HG02938 (cell line): ENCODE data around the gene CHID1.

Source experiments
- ATAC-seq: cut with Tn5 transposase; IDR thresholded peaks from one replicate; pipeline ENCODE4 v1.9.1; 2021; ENCODE audit warnings: mild to moderate bottlenecking, moderate library complexity; ENCODE audit not compliant: unreplicated experiment

CHID1 gene

DNA sequence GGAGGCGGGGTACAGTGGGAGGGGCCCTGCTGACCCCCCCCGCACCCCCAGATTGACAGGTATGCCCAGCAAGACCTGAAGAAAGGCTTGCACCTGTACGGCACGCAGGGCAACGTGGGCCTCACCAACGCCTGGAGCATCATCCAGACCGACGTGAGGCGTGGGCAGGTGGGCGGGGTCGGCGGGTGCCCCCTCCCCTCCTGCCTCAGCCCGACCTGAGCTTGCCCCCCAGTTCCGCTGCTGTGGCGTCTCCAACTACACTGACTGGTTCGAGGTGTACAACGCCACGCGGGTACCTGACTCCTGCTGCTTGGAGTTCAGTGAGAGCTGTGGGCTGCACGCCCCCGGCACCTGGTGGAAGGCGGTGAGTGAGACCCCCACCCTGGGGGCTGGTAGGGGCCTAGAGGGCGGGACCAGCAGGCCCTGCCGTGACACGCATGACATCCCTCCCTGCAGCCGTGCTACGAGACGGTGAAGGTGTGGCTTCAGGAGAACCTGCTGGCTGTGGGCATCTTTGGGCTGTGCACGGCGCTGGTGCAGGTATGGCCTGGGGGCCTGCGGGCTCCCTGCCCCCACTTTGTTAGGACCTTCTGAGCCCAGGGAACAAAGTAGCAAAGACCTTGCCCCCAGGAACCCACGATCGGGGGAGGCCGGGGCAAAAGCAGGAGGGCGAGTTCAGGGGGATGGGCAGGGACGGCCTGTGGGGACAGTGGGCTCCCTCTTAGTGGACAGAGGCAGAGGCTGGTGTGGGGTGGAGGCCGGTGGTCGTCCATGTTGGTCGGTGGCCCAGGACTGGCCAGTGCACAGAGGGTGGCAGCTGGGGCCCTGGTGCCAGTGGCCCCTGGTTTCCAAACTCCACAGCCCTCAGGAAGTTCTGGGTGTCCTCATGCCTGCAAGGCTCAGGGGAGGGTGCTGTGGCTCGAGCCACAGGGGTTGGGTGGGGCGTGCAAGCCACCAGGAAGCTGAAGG, 44.9 kb downstream of the CHID1 start:
- ATAC-seq, result no peak

DNA sequence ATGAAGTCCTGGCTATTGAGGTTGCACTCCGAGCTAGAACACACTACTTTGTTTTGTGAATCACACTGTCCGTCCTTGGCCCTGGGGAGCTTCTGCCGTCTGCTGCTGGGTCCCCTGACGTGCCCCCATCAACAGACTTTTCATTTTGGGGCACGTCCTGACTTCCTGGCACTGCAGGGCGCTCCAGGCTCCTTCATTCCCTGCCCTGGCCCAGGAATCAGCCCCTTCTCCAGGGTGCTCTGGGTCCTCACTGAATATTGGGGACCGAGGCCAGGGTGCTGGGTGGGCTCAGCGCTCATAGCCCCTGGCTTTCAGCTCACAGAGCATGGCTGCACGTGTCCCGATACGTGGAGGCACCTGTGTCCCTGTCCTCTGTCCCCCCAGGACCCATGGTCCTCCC, 45.7 kb downstream of the CHID1 start:
- no peak for ATAC-seq

DNA sequence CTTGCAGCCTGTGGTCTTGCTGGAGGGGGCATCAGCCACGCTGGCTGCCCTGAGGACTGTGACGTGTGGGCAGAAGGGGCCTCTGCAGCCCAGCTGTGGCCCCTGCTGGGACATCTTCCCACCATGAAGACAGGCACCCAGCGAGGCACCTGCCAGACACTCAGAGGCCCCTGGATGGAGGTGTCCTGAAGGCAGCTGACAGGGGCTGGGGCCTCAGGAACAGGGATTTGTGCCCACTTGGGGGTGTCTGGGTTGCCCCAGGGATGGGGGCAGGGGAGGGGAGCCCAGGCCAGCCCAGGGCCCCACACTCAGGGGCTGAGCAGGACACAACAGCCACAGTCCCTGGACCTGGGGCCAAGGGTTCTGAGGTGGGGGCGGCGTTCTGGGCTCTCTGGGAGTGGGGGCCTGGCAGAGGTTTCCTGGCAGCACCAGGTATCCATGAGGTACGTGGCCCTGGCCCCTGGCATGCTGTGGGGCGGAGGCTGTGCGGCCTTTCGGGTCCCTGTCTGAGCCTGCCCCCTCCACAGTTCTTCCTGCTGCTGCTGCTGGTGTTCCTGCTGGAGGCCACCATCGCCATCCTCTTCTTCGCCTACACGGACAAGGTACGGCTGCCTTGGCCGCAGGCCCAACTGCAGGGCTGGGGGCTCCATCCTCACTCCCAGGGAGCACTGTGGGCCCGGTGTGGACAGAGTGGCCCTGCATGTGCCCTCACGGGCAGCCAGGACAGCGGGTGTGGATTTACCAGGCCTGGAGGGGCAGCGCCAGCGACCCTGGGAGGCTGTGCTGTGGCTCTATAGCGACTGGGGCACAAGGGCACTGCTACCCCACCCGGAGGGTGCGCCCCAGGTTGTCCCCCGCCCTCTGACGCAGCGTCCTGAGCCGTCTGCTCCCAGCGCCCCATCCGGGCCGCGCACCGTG, 46.4 kb downstream of the CHID1 start:
- no peak for ATAC-seq

DNA sequence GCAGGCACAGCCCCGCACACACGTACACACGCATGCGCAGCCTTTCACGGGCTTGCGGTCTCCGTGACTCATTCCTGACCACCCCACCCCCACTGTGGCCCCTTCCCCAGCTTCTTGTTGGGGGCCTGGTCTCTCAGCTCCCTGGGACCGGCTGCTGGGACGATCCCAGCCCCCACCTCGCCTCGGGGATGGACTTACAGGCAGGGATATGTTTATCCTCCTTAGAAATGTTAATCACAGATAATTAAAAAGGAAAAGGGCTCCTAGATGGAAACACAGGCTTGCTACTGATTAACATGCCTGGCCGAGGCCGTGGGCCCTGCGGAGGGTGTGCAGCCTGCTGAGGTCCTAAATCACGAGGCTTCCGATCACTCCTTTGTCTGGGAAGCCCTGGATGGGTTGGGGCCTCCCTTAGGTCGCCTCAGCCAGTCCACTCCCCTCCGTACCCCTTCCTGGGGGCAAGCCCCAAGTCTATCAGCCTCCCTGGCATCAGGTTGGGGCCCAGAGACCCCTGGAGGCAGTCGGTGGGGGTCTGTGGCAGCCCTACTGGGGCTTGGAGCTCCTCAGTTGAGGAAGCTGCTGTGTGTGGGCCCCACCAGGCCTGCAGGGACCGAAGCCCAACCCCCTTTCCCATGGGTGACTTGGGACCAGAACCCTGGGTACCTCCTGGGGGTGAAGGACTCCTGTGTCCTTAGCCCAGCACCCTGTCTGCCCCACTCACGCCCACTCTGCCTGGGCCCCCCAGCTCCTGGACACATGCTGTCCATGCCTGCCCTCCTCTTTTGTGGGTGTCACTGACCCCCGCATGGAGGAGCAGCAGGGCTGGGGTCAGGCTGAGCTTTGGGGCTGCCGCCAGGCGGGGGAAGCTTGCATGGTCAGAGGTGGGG, 47.3 kb downstream of the CHID1 start:
- ATAC-seq, result no peak

DNA sequence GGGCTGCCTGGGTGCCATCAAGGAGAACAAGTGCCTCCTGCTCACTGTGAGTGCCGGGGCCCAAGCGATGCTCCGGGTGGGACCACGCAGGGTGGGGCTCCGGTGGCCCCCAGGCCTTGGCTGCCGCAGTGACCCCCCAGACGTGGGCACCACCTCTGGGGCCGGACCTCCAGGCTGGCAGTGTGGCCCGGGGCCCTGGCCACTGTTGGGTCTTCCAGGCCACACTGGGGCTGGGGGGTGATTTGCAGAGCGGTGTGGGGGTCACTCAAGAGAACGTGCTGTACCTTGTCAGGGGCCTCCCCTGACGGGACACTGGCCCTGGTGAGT, 48.0 kb downstream of the CHID1 start:
- ATAC-seq, result no peak

DNA sequence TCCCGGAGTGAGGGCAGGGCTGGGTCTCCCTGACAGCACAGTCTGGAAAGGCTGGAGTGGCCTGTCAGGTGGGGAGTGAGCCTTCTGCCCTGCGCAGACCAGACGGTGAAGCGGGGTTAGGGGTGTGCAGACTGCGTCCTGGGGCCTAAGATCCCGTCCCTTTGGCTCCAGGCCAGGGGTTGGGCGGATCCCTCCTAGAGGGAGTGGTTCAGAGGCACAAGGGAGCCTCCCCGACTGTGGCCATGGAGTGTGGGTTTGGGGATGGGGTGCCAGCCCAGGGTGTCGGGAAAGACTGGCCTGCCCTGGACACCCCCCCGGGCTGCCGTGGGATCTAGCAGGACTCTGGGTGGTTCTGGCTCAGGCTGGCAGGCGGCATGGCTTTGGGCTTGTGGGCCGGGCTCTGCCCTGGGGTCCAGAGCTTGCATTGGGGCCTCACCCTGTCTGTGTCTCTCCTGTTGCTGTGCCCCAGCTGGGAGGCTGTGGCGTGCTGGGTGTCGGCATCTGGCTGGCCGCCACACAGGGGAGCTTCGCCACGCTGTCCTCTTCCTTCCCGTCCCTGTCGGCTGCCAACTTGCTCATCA, 48.4 kb downstream of the CHID1 start:
- ATAC-seq, result no peak

DNA sequence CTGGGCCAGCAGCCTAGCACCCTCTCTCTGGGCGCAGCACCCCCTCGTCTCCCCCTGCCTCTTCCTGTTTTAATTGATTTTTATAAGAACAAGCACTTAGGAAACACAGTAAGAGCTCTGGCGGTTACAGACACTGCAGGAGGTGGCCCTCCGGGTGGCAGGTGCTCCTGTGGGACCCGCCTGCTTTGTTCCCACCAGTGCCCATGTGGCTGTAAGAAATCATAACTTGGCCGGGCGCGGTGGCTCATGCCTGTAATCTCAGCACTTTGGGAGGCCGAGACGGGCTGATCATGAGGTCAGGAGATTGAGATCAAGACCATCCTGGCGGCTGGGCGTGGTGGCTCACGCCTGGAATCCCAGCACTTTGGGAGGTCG, 49.5 kb downstream of the CHID1 start:
- no peak for ATAC-seq

DNA sequence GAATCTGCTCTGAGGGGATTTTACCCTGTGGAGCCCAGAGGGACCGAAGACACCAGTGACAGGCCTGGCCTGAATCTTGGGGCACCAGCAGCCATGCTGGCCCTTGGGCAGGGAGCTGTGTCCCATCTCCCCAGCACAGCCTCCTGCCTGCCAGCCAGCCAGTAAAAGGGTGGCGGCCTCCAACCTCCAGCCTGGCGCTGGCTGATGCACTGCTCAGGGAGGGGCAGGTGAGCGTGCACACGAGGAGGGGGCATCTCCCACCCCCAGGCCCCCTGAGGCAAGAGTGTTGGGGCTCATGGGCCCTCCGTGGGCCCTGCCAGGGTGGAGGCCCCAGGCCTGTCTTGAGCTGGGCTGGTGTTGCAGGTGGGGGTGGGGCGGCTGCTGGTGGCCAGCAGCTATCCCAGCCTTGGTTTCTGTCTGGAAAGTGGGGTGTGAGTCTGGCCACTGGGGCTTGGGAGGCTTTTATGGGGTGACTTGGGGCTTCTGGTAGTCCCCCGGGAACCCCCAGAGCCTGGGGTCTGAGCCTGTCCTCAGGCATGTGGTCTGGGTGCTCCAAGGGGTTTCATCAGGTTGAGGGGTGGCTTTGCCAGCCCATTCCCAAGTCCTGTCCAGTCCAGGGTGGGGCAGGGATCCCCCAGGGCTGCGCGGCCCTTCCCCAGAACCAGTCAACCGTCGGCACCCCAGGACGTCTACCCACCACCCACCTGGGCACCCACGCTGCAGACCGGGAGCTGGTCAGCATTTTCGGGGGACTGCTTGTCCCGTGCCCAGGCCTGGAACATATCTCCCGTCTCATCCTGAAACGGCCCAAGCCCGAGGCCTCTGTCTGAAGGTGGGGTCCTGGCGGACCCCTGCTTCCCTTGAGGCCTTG, 50.1 kb downstream of the CHID1 start:
- ATAC-seq, result no peak

DNA sequence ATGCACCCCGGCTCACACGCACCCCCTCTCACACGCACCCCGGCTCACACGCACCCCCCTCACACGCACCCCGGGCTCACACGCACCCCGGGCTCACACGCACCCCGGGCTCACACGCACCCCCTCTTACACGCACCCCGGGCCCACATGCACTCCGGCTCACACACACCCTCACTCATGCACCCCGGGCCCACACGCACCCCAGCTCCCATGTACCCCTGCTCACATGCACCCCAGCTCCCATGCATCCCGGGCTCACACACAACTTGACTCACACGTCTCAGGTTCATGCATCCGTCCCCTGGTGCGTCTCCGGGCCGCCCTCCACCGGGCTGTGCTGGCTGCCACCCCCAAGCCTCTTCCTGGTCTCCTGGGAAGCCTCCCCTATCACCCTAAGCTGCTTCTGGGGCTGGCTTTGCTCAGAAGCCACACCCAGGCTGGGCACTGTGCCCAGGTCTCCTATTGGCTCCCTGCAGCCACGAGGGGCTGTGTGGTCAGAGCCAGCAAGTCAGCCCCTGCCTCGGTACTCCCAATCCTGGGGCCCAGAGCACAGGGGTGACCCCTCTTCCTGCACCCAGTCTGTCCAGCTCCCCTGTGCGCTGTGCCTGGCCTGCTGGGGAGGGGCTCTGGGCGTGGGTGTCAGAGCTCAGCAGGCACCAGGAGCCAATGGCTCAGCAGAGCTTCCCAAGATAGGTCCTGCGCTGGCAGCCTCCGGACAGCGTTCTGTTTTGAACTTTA, 51.0 kb downstream of the CHID1 start:
- no peak for ATAC-seq

DNA sequence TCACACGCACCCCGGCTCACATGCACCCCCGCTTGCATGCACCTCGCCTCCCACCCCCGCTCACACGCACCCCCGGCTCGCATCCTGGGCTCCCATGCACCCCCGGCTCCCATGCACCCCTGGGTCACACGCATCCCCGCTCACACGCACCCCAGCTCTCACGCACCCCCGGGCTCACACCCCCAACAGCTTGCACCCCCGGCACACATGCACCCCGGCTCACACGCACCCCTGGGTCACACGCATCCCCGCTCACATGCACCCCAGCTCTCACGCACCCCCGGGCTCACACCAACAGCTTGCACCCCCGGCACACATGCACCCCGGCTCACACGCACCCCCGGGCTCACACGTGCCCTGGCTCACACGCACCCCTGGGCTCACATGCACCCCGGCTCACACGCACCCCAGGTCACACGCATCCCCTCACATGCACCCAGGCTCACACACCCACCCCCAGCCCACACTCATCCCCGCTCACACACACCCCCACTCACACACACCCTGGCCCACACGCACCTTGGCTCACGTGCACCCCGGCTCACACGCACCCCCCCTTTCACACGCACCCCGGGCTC, 51.8 kb downstream of the CHID1 start:
- ATAC-seq, result no peak

DNA sequence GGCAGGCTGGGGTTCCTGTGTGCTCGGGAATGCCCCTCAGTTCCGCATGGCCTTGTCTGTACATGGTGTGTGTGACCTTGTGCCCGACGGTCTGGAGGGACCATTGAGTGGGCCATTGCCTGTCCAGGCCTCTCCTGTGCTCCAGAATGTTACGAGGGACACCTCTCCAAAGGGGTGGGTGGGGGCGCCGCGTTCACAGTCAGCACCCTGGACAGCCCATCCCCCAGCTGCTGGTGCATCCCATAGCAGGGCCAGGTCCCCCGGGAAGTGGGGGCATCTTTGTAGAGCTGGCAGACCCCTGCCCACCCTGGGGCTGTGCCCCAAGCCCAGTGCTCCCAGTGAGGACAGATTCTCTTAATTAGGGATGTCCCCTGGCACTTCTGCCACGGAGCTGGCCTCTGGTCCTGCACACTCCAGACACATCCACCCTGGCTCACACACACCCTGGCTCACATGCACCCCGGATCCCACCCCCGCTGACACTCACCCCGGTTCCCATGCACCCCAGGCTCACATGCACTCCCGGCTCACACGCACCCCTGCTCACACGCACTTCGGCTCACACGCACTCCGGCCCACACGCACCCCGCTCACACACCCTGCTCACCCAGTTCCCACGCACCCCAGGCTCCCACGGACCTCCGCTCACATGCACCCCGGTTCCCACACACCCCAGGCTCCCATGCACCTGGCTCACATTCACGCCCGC, 52.4 kb downstream of the CHID1 start:
- no peak for ATAC-seq

DNA sequence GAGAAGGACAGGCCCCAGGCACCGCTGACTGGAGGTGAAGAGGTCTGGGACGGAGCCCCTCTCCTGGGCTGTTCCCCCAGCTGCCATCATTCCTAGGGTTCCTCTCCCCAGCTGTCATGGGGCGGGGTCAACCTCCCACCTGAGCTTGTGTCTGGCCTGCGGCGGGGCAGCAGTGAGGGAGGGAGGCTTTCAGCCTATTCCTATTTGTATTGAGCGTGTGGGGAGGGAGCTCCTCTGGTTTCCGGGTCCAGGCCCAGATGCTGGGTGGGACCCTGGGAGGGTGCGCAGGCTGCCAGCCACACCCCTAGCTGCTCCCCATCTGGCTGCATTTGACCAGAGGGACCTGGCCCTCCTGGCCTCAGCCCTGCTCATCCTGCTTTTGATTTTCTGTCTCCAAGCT, 54.2 kb downstream of the CHID1 start:
- no peak for ATAC-seq

DNA sequence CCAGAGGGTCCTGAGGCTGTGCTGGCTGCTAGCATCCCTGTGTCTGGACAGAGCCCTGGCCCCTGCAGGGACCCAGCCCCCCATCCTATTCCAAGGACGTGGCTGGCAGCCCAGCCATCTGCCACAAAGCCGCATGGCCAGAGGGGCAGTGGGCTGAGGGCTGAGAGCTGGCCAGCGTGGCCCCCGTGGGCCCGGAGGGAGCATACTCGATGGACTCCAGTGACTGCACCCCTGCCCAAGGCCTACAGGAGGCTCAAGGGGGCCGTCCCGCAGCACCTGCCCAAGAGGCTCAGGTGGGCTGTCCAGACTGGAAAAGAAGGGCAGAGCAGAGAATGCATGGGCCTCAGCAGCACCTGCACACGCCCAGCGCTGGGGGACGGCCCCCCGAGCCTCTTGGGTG, 54.8 kb downstream of the CHID1 start:
- no peak for ATAC-seq

DNA sequence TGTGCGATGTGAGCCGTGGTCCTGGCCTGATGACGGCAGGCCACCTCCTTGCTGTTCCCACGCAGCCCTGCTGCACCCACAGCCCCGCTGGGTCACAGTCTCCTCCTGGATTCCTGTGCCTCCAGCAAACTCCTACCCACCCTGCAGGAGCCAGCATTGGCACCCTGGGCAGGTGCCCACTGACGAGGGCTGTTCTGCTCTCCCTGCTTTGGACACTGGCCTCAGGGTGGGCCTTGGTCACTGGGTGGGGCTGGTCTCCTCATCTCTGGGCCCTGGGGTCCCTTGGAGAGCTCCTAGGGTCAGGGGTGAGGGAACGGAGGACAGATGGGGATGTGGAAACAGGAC, 55.3 kb downstream of the CHID1 start:
- ATAC-seq, result no peak

DNA sequence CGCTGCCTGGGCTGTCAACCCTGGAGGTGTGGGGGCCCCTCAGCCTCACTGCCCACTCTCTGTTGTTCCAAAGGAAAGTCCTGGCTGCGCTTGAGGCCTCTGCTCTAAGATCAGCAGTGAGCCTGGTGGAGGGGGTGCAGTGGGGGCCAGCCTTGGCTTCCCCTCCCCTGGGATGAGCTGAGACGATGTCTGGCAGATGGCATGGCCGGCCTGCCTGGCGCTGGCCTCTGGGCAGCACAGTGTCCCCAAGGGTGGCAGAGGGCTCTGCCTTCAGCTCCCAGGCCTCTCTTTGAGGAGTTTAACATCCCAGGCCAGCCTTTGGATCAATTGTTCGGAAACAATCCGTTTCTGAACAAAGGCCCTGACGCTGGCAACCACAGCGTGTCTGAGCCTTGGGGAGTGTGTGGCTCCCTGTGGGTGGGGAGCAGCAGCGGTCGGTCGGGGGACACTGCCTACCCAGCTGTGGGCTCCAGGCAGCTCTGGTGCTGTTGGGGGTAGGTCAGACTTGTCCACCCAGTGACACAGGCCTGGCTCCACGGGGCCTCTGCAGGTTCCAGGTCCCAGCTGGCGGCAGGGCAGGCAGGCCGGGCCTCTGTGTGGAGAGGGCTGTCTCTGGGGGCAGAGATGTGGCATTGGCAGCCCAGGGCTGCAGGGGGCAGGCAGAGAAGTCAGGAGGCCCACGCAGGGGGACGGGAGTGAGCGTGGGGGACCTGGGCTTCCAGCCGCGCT, 55.8 kb downstream of the CHID1 start:
- no peak for ATAC-seq

DNA sequence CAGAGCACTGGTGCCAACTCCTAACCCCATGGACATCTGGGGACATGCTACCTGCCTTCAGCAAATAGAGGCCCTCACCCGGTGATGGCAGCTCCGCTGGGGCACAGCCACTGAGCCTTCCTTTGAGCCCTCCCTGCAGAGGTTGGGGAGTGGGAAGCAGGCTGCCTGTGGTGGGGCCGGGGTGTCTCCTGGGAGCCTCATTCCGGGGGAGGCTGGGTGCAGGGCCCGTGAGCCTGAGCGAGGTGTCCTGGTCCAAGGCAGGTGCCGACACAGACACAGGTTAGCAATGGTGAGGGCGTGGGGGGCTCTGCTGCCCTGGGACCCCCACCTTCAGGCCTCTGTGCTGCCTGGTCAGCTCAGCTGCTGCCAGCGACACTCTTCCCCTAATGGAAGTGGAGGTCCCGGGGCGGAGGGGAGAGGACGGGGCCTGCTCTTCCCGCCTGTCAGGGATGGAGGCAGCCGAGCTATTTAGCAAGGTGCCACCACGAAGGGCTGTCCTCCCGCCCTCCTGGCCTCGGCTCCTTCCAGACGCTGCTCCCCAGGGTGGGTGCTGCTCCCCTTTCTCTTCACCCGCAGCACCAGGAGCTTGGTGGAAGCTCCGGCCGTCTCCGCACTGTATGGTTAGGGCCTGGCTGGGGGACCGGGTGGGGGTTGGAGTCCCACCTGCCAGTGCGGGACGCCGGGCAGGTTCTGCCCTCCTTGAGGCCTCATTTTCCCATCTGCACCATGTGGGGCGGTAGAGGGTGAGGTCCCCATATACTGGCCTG, 56.7 kb downstream of the CHID1 start:
- no peak for ATAC-seq

DNA sequence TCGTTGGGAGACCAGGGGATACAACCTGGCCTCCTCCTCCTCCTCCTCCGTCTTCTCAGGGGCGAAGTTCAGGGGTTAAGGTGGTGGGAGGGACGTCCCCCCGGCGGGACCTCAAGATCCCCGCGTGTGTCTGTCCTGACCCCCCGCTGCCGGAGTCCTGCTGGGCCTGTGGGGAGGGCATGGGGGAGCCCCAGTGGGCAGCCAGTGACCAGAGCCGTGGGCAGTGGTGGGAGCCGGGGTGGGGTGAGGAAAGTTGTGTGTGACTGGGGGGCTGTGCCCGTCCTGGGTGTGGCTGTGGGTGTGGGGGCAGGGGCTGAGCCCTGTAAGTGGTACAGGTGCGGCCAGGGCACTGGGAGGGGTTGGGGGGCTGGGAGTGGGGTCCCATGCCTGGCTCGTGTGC, 57.8 kb downstream of the CHID1 start:
- ATAC-seq, result no peak
